Lower leg skin (tissue), 3 donors: ENCODE results near the gene STT3A.

Source experiments
- CTCF ChIP-seq, 3 donors: fragments of 450-650 bp; IDR thresholded peaks; one replicate each; pipeline ENCODE4 v1.5.1; 2016; ENCODE audit warnings: antibody characterized with exemption in 3 of 3, mild to moderate bottlenecking in 3 of 3, moderate library complexity in 2 of 3
- POLR2A ChIP-seq, 2 donors: fragments of 450-650 bp; IDR thresholded peaks; one replicate each; pipeline ENCODE4 v1.6.1; 2016 to 2017; ENCODE audit warnings: antibody characterized with exemption in 2 of 2, mild to moderate bottlenecking in 1 of 2, moderate library complexity in 1 of 2

GRCh38 chr11:125586623-125587022, 6.0 kb upstream of the STT3A start:
- TF ChIP-seq CTCF (IDR thresholded peaks at IDR 0.05) (no peak), POLR2A (IDR thresholded peaks at IDR 0.05) (no peak)
